DND-41 (cell line): ENCODE data around the gene UQCC2.

Source experiments
- EZH2 ChIP-seq: IDR thresholded peaks from 3 replicates; pipeline ENCODE4 v1.6.1; 2012; ENCODE audit warnings: borderline replicate concordance, low read depth, mild to moderate bottlenecking, moderate library complexity, low read length, inconsistent platforms; ENCODE audit not compliant: severe bottlenecking
- TF ChIP-seq, protein P1 (sequence below): IDR thresholded peaks from 2 replicates; pipeline ENCODE4 v1.5.1; 2012; ENCODE audit warnings: borderline replicate concordance, low read length, moderate library complexity, mild to moderate bottlenecking; ENCODE audit not compliant: poor library complexity, severe bottlenecking; ENCODE audit errors: extremely low read depth

DNA sequence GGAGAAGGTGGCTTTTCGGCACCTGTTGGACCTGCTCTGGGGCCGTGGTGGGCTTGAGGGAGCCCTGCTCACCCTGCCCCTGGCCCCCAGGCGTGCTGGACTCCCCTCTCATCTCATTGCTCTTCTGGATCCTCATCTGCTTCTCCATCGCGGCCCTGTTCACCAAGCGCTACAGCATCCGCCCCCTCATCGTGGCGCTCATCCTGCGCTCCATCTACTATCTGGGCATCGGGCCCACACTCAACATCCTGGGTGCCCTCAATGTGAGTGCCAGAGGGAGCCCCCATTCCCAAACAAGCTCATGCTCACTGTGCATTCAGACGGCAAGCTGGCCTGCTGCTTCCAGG is 22.4 kb downstream of the UQCC2 start:
- TF ChIP-seq, protein P1, sequence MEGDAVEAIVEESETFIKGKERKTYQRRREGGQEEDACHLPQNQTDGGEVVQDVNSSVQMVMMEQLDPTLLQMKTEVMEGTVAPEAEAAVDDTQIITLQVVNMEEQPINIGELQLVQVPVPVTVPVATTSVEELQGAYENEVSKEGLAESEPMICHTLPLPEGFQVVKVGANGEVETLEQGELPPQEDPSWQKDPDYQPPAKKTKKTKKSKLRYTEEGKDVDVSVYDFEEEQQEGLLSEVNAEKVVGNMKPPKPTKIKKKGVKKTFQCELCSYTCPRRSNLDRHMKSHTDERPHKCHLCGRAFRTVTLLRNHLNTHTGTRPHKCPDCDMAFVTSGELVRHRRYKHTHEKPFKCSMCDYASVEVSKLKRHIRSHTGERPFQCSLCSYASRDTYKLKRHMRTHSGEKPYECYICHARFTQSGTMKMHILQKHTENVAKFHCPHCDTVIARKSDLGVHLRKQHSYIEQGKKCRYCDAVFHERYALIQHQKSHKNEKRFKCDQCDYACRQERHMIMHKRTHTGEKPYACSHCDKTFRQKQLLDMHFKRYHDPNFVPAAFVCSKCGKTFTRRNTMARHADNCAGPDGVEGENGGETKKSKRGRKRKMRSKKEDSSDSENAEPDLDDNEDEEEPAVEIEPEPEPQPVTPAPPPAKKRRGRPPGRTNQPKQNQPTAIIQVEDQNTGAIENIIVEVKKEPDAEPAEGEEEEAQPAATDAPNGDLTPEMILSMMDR, result no peak
- TF ChIP-seq EZH2, result no peak
